Stimulated activated CD8-positive, alpha-beta memory T cell treated with anti-CD3 and anti-CD28 coated beads, Interleukin-2, amount 100 ng/mL, for 1 hour (primary cell): ENCODE measurements around the gene ZBTB14.

Source experiments
- DNase-seq, 2 donors: peaks; one replicate each; pipeline ENCODE4 v3.0.0-alpha.2; 2020; ENCODE audit warnings: low read depth in 2 of 2

ZBTB14 gene

DNA sequence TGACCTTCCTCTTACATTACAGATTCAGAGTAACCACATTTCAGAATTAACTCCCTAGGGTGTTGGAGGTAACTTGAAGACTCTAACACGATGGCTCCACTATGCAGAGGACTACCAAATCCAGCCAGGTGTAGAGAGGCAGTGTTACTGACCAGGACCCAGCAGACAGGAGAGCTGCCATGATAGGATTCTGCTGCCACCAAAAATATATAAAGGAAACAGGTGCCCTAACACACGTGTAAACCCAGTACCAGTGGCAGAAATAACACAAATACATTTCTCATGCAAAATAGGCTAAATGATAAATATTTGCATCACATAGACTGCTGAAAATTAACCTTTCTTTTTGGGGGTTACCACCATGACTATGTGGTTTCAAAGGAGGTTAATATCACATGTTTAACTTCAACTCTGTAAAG is 7.0 kb downstream of the ZBTB14 start:
- DNase-seq, result no peak

- DNase-seq, result no peak
These were observed 7.7 kb downstream of the ZBTB14 start for GRCh38 chr18:5287854-5288253.

GRCh38 chr18:5286525-5286924 is 9.0 kb downstream of the ZBTB14 start:
- DNase-seq, result no peak

DNA sequence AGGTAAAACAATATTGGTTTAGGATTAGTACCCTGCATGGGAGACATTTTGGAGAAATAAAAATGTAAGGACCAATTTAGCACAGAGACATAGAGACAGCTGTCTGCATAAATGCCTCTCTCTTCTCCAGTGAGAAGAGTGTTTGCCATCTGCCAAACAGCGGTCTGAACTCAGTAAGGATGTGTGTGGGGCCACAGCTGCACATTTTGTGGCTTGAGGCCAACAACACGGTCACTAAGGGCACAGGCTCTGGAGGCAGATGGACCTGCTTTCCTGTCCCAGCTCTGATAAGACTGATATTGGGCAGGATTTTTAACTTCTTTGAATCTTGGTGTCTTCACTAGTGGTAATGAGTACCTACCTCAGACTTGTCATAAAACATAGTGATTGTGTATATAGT is 10.2 kb downstream of the ZBTB14 start:
- no peak for DNase-seq

DNA sequence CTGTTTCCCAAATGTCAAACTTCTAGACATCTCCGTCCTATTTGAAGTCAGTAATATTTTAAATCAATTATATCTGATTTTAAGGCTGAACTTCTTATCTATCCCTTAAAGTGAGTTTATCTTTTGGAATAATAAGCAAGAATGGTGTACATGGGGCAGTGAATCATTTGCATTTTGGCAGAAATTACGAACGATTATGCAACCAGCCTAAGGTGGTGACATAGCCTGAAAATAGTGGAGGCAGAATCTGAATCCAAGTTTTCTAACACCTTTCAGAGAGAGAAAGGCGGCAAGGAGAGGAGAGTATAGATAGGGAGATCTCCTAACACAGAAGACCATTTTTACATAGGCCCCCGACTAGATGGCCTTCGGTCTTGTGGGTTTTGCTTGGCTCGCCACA is 10.7 kb downstream of the ZBTB14 start:
- no peak for DNase-seq

GRCh38 chr18:5282770-5283169 is 12.8 kb downstream of the ZBTB14 start:
- no peak for DNase-seq

- DNase-seq, result no peak
These were observed 18.6 kb downstream of the ZBTB14 start for GRCh38 chr18:5276947-5277346.

DNA sequence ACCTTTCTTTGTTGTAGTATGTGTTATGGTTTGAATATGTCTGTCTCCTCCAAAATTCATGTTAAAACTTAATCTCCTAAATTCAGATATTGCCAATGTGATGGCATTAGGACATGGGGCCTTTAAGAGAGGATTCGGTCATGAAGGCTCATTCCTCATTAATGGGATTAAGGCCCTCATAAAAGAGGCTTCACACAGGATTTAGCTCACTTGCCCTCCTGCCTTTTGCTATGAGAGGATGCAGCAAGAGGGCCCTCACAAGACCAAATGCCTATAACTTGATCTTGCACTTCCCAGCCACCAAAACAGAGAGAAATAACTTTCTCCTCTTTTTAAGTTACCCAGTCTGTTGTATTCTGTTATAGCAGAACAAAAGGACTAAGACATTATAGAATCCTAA is 19.7 kb downstream of the ZBTB14 start:
- DNase-seq, result no peak

- DNase-seq, result no peak
These were observed 26.7 kb downstream of the ZBTB14 start for GRCh38 chr18:5268874-5269273.

DNA sequence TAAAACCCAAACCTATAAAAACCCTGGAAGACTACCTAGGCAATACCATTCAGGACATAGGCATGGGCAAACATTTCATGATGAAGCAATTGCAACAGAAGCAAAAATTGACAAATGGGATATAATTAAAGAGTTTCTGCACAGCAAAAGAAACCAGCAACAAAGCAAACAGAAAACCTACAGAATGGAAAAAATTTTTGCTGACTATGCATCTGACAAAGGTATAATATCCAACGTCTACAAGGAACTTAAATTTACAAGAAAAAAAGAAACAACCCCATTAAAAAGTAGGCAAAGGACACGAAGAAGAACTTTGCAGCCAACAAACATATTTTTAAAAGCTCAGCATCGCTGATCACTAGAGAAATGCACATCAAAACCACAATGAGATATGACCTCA is 28.8 kb downstream of the ZBTB14 start:
- no peak for DNase-seq

GRCh38 chr18:5253910-5254309 is 41.6 kb downstream of the ZBTB14 start:
- DNase-seq, result no peak

DNA sequence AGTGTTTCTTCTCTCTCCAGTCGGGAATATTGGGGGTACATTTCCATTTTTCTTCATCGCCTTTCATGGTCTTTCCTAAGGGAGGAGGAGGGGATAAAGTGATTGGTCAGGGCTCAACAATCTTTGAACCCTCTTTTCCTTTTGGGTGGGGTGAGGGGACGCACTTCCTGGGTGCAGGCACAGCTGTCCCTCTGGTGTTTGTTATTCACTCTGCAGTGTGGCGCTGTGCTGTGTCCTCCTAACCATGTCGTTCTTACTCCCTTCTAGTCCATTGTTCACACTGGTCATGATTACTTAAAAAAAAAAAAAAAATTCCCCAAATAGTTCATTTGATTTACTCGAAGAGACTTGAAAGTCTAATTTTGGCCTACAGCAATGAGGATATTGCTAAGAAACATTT is 44.4 kb downstream of the ZBTB14 start:
- DNase-seq, result no peak

- no peak for DNase-seq
These were observed 44.9 kb downstream of the ZBTB14 start for GRCh38 chr18:5250603-5251002.

DNA sequence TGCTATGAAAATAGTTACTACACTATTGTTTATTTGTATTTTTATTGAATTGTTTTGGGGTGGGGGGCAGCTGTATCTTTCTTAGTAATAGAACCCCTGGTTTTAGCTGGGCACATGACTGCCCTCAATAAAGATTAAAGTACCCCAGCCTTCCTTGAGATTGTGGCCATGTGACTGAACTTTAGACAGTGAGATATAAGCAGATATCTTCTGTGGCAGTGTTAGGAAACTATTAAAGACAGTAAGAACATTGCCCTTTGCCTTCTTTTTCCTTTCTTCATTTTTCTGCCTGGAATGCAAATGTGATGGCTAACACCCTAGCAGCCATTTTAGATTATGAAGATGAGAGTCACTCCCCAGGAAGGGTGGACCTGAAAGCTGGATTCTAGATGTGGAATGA is 50.6 kb downstream of the ZBTB14 start:
- DNase-seq, result no peak

DNA sequence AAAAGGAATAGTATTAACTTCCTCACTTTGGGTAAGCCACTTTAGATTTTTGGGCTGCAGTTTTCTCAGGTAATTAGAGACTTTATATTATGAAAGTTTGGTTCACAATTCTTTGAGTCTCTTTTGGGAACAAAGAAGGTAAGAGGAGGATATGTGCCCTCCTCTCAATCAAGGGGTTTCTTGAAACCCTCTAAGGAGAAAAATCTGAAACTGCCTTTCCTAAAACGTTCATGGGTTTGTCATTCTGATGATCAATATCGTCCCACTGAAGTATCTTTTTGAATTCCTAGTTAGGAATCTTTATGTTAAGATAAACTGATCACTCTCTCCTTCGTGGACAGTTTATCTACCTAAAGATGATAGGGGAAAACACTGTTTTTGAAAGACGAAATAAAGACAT is 56.1 kb downstream of the ZBTB14 start:
- no peak for DNase-seq
